Measurements from ENCODE around the gene SDC1. TPM values are rescaled to one million over a fixed set of nuclear protein-coding genes. Genes with fewer than 3 reads are reported as not detected.

SDC1 gene
- total and polyA plus RNA-seq, 2 of the 8 experiments (the other 6 are each of a cell fraction or from before 2014, with no cell fraction given), result 45.3 to 73.3 TPM

DNA sequence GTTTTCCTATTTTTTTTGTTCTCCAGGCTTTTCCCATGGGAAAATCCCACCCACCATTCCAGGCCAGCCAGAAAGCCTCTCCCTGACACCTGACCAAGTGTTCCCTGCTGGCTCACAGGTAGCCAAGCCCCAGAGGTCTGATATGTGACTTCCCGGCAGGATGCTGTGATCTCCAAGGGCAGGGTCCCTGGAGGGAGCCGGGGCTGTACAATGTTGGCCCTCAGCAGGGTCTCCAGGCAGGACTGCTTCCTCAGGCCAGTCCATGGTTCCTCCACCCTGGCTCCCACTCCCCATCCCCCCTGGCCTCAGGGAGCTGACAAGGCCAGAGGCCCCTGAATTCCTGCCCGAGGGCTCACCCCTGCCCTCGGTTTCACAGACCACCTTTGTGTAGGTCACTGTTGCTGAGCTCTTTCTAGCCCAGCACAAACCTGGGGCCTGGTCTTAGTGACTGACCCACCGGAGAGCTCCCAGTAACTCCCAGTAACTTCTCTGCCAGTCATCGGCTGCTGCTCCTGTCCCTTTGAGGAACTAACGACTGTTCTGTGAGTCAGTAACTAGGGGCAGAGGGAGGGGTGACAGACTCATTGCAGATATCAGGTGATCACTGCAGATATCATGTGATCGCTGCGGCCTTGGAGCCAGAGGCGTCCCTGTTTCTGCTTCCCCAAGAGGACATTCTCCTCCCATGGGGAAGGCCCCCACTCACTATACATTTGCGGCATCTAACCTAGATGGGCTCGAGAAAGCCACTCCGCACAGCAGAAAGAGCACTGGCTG is 38.7 kb downstream of the SDC1 start:
- Histone ChIP-seq H3K79me2 (ENCODE audit: control insufficient read depth in 1 of 2, insufficient read depth in 2 of 2, low read length in 2 of 2) (no peaks in the 10 kb centered on the region), H4K8ac (ENCODE audit: extremely low read depth, insufficient read depth, low read length) (peak overlapping the region; percentile 9; the same call in 1 of the 2 replicates), H4K91ac (replicated peaks; ENCODE audit: insufficient read length, low read length) (no peak overlapping the region), H3K4ac (replicated peaks; ENCODE audit: insufficient read length, low read depth, low read length) (no peak overlapping the region), H3K36me3 (ENCODE audit: control insufficient read depth in 2 of 4, insufficient read depth in 4 of 4, low read length in 3 of 4) (no peaks in the 10 kb centered on the region), H2BK20ac (ENCODE audit: low read length) (no peak overlapping the region), H3K23me2 (ENCODE audit: low read depth, low read length) (no peaks in the 10 kb centered on the region), H2BK120ac (replicated peaks; ENCODE audit: low read depth, low read length) (no peak overlapping the region), H3K9ac (replicated peaks in 1 of 4; ENCODE audit: extremely low read depth in 1 of 4, low read depth in 3 of 4, low read length in 3 of 4) (no peak overlapping the region), H3K4me2 (ENCODE audit: insufficient read depth in 1 of 2, low read depth in 2 of 2, low read length in 2 of 2) (no peak overlapping the region), H2AFZ (ENCODE audit: low read length) (no peak overlapping the region), H3K9me3 (ENCODE audit: insufficient read depth in 2 of 2, low read depth in 1 of 2, low read length in 1 of 2) (no peaks in the 10 kb centered on the region), H3K4me3 (ENCODE audit: extremely low read depth in 1 of 4, insufficient read depth in 2 of 4, low read depth in 3 of 4, low read length in 4 of 4) (no peak overlapping the region), H3K14ac (ENCODE audit: insufficient read length) (no peak overlapping the region), H3K27me3 (replicated peaks in 1 of 4; ENCODE audit: control insufficient read depth in 3 of 4, extremely low read depth in 1 of 4, insufficient read depth in 3 of 4, low read length in 3 of 4) (no peaks in the 10 kb centered on the region; a peak in 3 of 7 replicates), H3K79me1 (ENCODE audit: low read depth, low read length) (no peaks in the 10 kb centered on the region), H2BK15ac (ENCODE audit: low read length) (peak overlapping the region; percentile 18; the same call in 1 of the 2 replicates), H2BK5ac (ENCODE audit: low read depth, low read length) (no peak overlapping the region), H3K23ac (ENCODE audit: insufficient read length) (no peak overlapping the region), H3K56ac (replicated peaks; ENCODE audit: insufficient read length, low read depth, low read length) (no peak overlapping the region), H3K18ac (ENCODE audit: extremely low read depth, low read length) (0 out of 2 replicates have a peak overlapping the region, but pooled peaks have one; percentile 20), H4K5ac (ENCODE audit: insufficient read length, low read depth, low read length) (no peak overlapping the region), H3K4me1 (replicated peaks in 1 of 4; ENCODE audit: control insufficient read depth in 3 of 4, insufficient read depth in 4 of 4, low read length in 3 of 4) (peaks cover 0 to 39% (median 21%) of the 10 kb centered on the region in 4 experiments; a peak in 6 of 7 replicates), H2BK12ac (ENCODE audit: low read depth, low read length) (peak overlapping the region; percentile 60; the same call in 1 of the 2 replicates), H4K20me1 (replicated peaks in 1 of 2; ENCODE audit: control insufficient read depth in 1 of 2, insufficient read depth in 2 of 2, low read length in 2 of 2) (no peaks in the 10 kb centered on the region), H2AK5ac (ENCODE audit: low read depth, low read length) (no peak overlapping the region), H3K27ac (ENCODE audit: low read depth, low read length) (no peak overlapping the region)
- TF ChIP-seq GTF2F1 (IDR thresholded peaks at IDR 0.05; ENCODE audit: borderline replicate concordance, low read depth, low read length), result no peak
- TF ChIP-seq, protein P1, sequence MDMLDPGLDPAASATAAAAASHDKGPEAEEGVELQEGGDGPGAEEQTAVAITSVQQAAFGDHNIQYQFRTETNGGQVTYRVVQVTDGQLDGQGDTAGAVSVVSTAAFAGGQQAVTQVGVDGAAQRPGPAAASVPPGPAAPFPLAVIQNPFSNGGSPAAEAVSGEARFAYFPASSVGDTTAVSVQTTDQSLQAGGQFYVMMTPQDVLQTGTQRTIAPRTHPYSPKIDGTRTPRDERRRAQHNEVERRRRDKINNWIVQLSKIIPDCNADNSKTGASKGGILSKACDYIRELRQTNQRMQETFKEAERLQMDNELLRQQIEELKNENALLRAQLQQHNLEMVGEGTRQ (IDR thresholded peaks at IDR 0.05; ENCODE audit: low read length), result peak; percentile 73
- TF ChIP-seq, protein P2, sequence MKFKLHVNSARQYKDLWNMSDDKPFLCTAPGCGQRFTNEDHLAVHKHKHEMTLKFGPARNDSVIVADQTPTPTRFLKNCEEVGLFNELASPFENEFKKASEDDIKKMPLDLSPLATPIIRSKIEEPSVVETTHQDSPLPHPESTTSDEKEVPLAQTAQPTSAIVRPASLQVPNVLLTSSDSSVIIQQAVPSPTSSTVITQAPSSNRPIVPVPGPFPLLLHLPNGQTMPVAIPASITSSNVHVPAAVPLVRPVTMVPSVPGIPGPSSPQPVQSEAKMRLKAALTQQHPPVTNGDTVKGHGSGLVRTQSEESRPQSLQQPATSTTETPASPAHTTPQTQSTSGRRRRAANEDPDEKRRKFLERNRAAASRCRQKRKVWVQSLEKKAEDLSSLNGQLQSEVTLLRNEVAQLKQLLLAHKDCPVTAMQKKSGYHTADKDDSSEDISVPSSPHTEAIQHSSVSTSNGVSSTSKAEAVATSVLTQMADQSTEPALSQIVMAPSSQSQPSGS (IDR thresholded peaks at IDR 0.05; ENCODE audit: low read length), result no peak
- POLR2A ChIA-PET (ENCODE audit: partially characterized antibody), result interaction anchor here (1.2 to 2.0 kb wide), 3 partner anchors 24 to 79 kb away, joined by 3 to 4 read pairs (median 3); no protein-coding TSS in a partner anchor
- CTCF ChIA-PET (ENCODE audit: partially characterized antibody), result interaction anchor here (1.0 to 17.4 kb wide), 4 partner anchors 21 to 79 kb away, joined by 4 to 163 read pairs (median 54); no protein-coding TSS in a partner anchor
- 94% methylated on average over 11 of the region's 13 CpGs; no CpG with 5 or more reads in 1 of the 2 experiments for WGBS, 2 experiments (ENCODE audit: extremely low coverage in 1 of 2, insufficient coverage in 1 of 2, insufficient read length in 1 of 2, insufficient replicate concordance in 2 of 2, low coverage in 1 of 2, low lambda C conversion rate in 2 of 2, missing lambda C conversion rate in 1 of 2)
- DNase-seq (ENCODE audit: low read depth in 1 of 2, low spot score in 2 of 2), result no peak
- no peak for FAIRE-seq
